HG02973 (cell line): Measurements from ENCODE around the gene ACOT11.

Experiments
- ATAC-seq: cut with Tn5 transposase; IDR thresholded peaks from one replicate; pipeline ENCODE4 v1.9.1; 2021; ENCODE audit warnings: moderate library complexity; ENCODE audit not compliant: unreplicated experiment

The ACOT11 gene

GRCh38 chr1:54559771-54560231 lies 11.8 kb downstream of the ACOT11 start:
- no peak for ATAC-seq

DNA sequence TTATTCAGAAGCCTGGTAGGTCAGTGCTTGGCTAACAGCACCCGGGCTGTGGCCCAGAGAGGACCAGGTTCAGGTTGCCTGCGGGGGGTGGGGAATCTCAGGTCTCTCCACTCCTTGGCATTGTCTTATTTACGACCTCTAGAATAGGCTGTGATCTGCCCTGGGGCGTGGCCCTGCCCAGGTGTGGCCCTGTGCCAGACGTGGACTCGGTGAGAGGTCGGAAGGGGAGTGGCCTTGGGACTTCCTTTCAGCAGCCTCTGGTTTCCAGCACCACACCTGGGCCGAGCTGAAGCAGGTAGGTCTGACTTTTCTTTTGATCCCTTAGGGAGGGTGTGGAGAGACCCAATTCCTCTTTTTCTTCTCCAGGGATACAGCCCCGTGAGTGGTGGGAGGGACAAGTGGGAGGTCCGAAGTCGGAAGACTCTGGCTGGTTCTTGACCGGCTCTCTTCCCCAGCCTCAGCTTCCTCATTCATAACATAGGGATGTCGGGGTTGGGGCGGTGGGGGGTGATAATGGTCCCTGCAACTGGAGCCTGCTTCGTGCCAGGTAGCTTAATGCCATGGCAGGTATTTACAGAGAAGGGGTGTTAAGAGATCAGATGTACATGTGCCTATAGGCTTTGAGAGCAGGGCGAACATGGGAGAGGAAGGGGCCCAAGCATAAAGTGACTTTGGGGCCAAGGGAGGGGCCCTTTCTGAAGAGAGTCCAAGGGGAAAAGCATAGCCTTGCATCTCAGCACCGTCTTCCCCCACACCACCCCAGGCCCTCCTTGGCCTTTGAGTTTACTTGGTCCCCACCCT lies 16.5 kb downstream of the ACOT11 start:
- no peak for ATAC-seq

GRCh38 chr1:54565113-54565501 lies 17.1 kb downstream of the ACOT11 start:
- ATAC-seq: no peak

- ATAC-seq: no peak
Observed at GRCh38 chr1:54566438-54567141, 18.6 kb downstream of the ACOT11 start.

- no peak for ATAC-seq
Observed at GRCh38 chr1:54567961-54568360, 19.9 kb downstream of the ACOT11 start.

DNA sequence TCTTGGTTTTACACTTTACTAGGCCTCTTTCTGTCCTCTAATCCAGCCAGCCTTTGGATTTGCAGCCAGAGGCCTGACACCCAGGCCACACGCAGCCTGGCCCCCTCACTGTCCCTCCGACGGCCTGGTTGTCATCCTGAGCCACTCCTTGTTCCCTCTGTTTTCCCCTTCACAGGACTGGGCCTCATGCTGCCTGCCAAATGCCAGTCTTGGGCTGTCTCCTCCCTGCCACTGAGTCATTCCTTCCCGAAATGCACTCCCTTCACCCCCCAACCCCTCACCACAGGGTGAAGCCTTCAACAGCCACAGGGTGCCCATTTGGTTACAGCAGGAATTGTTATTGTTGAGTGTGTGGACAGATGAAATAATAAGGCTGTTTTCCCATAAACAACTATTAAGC lies 21.3 kb downstream of the ACOT11 start:
- no peak for ATAC-seq

DNA sequence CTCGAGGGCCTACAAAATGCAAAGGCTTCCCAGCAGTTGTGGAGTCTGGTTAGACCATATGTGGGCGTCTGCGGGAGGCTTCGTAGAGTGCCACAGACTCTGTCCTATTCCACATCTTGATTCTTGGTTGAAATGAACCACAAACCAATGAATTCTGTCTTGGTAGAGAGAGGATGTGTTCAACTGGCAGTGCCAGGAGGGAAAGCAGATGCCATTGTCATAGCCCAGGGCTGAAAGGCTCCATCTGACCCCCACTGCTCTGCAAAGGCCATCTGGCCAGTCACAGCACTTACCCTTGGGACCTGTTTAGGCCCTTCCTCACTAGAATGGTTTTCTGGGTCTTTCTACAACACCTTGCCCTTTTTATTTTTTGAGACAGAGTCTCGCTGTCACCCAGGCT lies 22.1 kb downstream of the ACOT11 start:
- no peak for ATAC-seq

DNA sequence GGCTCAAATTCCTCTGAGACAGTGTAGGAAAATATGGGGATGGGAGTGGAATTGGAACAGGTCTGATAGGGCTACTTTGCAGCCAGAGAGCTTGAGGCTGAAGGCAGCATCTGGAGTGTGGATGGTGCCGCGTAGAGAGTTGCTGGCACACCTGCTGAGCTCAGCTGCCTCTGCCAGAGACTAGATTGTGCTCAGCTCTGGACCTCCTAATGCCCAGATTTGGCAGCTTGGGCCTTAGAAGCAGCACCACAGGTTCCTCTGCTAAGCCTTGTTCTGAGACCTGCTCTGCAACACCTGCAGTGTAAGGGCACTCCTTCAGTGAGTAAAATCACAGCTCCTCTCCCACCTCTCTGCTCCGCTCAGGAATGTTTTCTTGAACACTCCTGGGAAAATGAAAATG lies 23.3 kb downstream of the ACOT11 start:
- ATAC-seq: no peak

- no peak for ATAC-seq
Observed at GRCh38 chr1:54571803-54572541, 23.9 kb downstream of the ACOT11 start.

GRCh38 chr1:54572542-54572850 lies 24.5 kb downstream of the ACOT11 start:
- no peak for ATAC-seq

DNA sequence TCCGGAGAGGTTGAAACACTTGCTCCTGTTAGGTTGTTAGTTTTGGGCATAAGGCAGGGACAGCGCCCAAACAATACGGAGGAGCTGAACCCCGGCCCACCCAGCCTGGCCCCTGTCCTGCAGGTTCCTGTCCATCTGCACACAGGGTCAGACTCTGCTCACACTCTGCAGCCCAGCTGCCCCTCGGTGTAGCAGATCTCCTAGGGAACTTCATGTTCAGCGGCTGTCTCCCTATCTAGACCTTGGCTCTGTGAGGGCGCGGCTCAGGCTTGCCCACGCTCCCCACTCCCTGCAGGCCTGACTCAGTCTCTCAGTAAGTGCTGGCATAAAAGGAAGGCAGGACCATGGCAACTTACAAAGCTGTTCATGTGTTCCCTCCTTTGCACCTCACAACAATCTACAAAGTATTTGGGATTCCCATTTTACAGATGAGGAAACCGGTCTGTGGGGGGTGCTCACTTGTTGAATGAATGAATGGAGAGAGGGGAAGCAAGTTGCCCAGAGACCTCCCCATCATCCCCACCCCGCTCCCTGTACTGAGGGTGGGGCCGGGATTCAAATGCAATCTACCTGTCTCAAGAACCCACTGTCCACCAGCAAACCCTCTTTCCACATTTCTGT lies 26.2 kb downstream of the ACOT11 start:
- ATAC-seq: no peak

DNA sequence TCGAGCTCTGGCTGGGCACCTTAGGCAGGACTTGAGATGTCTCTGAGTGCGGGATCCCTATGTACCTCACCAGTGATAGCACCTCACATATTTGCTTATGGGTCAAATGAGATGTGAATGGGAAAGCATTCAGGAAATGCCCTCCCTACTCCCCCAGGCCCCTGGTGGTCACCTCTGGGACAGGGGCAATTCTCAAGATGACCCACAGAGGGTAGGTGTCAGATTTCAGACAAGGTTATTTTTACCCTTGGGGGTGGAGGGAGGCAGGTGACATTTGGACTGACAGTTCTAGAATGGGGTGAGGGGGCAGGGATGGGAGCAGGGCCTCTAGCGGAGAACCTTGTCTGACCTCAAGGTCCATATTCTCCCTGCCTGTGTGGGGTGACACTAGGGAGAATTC lies 27.1 kb downstream of the ACOT11 start:
- no peak for ATAC-seq

DNA sequence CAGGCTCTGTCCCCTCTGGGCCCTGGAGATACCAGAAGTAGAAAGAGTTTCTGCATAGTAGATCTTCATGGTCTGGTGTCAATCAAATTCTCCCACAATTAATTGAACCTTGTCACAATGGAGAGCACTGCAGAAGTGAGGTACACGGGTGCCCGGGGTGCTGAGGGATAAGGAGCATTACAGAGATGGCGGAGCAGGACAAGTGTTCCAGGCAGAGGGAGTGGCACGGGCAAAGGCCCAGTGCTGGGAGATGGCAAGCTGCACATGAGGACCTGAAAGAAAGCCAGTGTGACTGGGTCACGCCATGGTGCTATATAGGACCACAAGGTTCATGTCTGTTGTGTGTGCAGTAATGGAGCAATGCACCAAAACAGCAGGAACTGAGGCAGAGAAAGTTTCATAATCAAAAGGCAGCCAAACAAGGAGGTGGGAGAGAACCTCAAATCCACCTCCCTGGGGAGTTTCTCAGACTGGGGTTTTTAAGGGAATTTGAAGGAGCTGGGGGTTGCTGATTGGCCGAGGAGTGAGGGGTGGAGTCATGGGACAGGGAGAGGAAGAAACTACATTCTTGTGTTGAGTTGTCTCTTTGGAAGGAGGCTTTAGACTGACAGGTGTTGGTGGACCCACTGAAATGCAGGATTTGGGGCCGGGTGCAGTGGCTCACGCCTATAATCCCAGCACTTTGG lies 27.7 kb downstream of the ACOT11 start:
- ATAC-seq: no peak

DNA sequence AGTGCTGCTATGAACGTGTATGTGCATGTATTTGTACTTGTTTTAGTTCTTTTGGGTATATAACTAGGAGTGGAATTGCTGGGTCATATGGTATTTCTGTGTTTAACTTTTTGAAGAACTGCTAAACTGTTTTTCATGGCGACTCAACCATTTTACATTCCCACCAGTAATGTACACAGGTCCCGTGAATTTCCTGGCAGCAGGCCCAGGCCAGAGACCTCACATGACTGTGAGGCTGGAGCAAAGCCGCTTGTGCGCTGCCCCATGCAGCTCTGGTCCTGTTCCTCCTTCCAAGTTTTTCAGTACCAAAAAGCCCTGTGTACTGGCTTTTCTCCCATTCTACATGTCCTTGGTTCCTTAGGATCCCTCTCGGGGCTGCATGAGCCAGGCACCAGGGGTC lies 29.6 kb downstream of the ACOT11 start:
- no peak for ATAC-seq

GRCh38 chr1:54579337-54579781 lies 31.3 kb downstream of the ACOT11 start:
- no peak for ATAC-seq

GRCh38 chr1:54580856-54581550 lies 33.0 kb downstream of the ACOT11 start:
- ATAC-seq: no peak

- ATAC-seq: no peak
Observed at GRCh38 chr1:54581621-54582035, 33.6 kb downstream of the ACOT11 start.

DNA sequence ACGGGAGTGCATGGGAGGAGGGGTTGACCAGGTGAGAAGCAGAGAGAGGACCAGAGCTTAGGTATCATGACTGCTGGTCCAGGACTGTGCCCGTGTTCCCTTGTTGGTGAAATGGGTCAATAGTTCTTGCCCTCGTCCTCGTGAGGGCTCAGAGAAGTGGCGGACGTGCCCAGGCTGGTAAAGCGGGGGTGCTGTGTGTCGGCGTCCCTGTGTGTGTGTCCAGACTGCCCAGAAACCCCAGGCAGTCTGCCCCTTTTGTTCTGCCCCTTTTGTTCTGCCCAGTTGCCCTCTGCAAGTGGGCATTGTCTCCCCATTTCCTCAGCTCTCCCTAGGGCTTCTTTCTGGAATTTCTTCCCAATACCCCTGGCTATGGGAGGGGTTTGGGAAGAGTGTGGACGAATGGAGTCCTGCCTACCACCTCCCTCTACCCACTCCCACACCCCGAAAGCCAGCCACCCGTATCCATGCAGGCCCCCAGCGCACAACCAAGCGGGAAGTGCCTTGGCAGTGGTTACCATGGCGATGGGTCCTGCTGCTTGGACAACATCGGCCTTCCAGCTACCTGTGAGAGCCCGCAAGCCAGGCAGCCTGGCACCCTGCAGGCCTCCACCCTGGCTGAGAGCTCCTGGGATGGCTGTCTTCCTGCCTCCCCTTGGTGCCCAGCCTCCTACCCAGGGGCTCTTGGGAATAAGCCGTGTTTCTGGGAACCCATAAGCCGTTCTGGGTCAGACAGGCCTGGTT lies 34.7 kb downstream of the ACOT11 start:
- ATAC-seq: no peak

DNA sequence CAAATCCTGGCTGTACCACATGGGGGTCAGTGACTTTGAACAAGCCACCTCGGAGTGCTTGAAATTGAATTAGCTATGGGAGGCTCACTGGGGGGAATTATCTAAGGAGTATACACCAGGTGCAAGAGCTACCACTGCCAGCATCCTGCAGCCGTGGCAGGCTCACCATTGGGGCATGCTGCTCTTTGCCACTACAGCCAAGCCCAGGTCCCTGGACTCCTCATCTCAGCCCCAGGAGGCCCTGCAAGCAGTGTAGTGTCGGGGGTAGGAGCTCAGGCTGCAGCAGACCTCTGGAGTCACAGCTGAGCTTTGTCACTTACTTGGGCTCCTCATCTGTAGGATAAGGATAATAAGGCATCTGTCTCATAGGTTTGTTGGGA lies 35.3 kb downstream of the ACOT11 start:
- ATAC-seq: no peak

- no peak for ATAC-seq
Observed at GRCh38 chr1:54583871-54584270, 35.8 kb downstream of the ACOT11 start.
